NAMALWA (cell line): Measurements from ENCODE around the gene GTF3C6.
"Not testable (repeated sequence)": the region's sequence is repeated elsewhere in the genome, so short reads cannot be mapped to it uniquely, and the experiment has no call there.

Experiments used
- DNase-seq: peaks from one replicate; pipeline ENCODE4 v3.0.0-alpha.2; 2015; ENCODE audit warnings: low spot score

Gene GTF3C6

GRCh38 chr6:110958329-110959192 is at the start of gene GTF3C6:
TSS of gene GTF3C6 (plus strand) at chr6:110958706. CDS start at chr6:110958770, 64 bp downstream.
- peak; percentile 95 for DNase-seq

GRCh38 chr6:110930781-110931180 is 27.7 kb upstream of the GTF3C6 start:
- no peak for DNase-seq

GRCh38 chr6:110933912-110934311 is 24.6 kb upstream of the GTF3C6 start:
- no peak for DNase-seq

- DNase-seq, result no peak
Measured at GRCh38 chr6:110934381-110934898, 24.1 kb upstream of the GTF3C6 start.

GRCh38 chr6:110935171-110935570 is 23.3 kb upstream of the GTF3C6 start:
- DNase-seq, result no peak

GRCh38 chr6:110938171-110938570 is 20.3 kb upstream of the GTF3C6 start:
- DNase-seq, result no peak

- no peak for DNase-seq
Measured at GRCh38 chr6:110939429-110940200, 18.9 kb upstream of the GTF3C6 start.

GRCh38 chr6:110944681-110945151 is 13.8 kb upstream of the GTF3C6 start:
- peak; percentile 31 for DNase-seq

GRCh38 chr6:110946498-110946897 is 12.0 kb upstream of the GTF3C6 start:
- DNase-seq, result no peak

- DNase-seq, result peak; percentile 65
Measured at GRCh38 chr6:110949679-110950285, 8.7 kb upstream of the GTF3C6 start.

- DNase-seq, result no peak
Measured at GRCh38 chr6:110950440-110950839, 8.1 kb upstream of the GTF3C6 start.

GRCh38 chr6:110951008-110951407 is 7.5 kb upstream of the GTF3C6 start:
- no peak for DNase-seq

GRCh38 chr6:110951986-110952794 is 6.3 kb upstream of the GTF3C6 start:
- DNase-seq, result no peak

GRCh38 chr6:110953633-110954303 is 4.7 kb upstream of the GTF3C6 start:
- no peak for DNase-seq

GRCh38 chr6:110960014-110960390 is 1.5 kb downstream of the GTF3C6 start:
- DNase-seq, result no peak

GRCh38 chr6:110962636-110963035 is 4.1 kb downstream of the GTF3C6 start:
- DNase-seq, result not testable (repeated sequence)

- no peak for DNase-seq
Measured at GRCh38 chr6:110965629-110966229, 7.2 kb downstream of the GTF3C6 start.

GRCh38 chr6:110968661-110969060 is 10.2 kb downstream of the GTF3C6 start:
- DNase-seq, result not testable (repeated sequence)

GRCh38 chr6:110971468-110971867 is 13.0 kb downstream of the GTF3C6 start:
- no peak for DNase-seq

- DNase-seq, result no peak
Measured at GRCh38 chr6:110976575-110976974, 18.1 kb downstream of the GTF3C6 start.
